Measurements from ENCODE around the gene CLTA.

DNA sequence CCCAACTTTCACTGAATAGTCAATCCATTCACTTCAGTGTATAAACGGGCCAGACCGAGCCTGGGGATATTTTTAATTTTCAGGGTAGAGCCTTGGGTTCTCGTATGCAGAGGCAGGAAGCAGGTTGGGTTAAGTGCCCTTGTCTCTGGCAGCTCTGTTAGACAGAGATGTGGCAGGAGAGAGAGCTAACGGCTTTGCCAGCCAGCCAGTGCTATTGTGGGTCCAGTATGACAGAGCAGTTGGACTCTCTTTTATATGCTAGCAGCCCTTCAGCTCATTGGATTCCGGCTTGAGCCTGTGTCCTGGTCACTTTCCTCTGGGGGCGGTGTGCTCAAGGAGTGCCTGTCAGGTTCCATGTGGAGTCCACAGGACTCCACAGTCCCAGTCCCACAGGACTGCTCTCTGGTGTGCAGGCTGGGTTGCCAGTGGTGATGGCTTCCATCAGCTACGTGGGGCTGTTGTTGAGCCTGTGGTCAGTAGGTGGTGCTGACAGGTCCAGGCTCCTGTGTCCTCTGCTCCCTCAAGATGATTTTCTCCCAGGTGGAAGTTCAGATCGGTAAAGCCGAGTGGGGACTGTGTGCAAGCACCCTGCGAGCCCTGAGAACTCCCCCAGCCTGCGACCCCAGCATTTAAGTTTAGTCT is 14.3 kb downstream of the CLTA start:
- no peak for TF ChIP-seq EZH2phosphoT487 (IDR thresholded peaks at IDR 0.05; ENCODE audit: insufficient read depth, low read depth)
- no peak for TF ChIP-seq EZH2 (IDR thresholded peaks at IDR 0.05; ENCODE audit: insufficient read depth, poor library complexity, severe bottlenecking)
